ENCODE measurements around the gene GNG12. TPM values are rescaled to one million over a fixed set of nuclear protein-coding genes. Genes with fewer than 3 reads are reported as not detected.

GNG12 gene
- total RNA-seq, 1 experiment from 2014 or later = 102 TPM

DNA sequence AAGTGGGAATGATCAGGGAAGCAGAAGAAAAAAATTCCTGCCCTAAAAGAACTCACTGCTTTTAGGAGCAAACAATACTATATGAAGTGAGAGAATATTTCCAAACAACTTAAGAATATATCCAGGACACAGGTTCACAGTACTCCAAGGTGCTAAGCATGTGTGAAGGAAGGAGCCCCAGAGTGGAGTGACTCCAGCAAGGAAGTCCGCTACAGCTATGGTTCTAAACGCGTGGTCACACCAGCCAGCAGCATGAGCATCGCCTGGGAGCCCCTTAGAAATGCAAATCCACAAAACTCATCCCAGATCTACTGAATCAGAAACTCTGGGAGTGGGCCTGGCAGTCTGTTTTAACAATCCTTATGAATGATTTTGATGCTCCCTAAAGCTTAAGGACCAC is 112.2 kb downstream of the GNG12 start:
- no peak for DNase-seq
- Histone ChIP-seq H3K4me2 (no peak overlapping the region), H3K36me3 (ENCODE audit: low read depth) (no peaks in the 10 kb centered on the region), H3K27ac (no peak overlapping the region), H3F3A (ENCODE audit: insufficient read depth, low read depth) (peaks cover 7% of the 10 kb centered on the region; the same call in 1 of the 2 replicates), H3K27me3 (ENCODE audit: insufficient read depth, low read depth) (no peaks in the 10 kb centered on the region), H3K4me1 (replicated peaks; ENCODE audit: insufficient read depth) (peaks cover 42% of the 10 kb centered on the region), H3K9me2 (ENCODE audit: insufficient read depth) (no peaks in the 10 kb centered on the region), H3K9me3 (ENCODE audit: insufficient read depth, low read depth) (no peaks in the 10 kb centered on the region), H2AFZ (no peak overlapping the region), H4K20me1 (ENCODE audit: insufficient read depth) (no peaks in the 10 kb centered on the region), H3K79me2 (ENCODE audit: low read depth) (no peaks in the 10 kb centered on the region), H3K4me3 (no peak overlapping the region)
- no peak for TF ChIP-seq EZH2 (IDR thresholded peaks at IDR 0.05; ENCODE audit: low read depth)
- TF ChIP-seq, protein P1, sequence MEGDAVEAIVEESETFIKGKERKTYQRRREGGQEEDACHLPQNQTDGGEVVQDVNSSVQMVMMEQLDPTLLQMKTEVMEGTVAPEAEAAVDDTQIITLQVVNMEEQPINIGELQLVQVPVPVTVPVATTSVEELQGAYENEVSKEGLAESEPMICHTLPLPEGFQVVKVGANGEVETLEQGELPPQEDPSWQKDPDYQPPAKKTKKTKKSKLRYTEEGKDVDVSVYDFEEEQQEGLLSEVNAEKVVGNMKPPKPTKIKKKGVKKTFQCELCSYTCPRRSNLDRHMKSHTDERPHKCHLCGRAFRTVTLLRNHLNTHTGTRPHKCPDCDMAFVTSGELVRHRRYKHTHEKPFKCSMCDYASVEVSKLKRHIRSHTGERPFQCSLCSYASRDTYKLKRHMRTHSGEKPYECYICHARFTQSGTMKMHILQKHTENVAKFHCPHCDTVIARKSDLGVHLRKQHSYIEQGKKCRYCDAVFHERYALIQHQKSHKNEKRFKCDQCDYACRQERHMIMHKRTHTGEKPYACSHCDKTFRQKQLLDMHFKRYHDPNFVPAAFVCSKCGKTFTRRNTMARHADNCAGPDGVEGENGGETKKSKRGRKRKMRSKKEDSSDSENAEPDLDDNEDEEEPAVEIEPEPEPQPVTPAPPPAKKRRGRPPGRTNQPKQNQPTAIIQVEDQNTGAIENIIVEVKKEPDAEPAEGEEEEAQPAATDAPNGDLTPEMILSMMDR (conservative IDR thresholded peaks at IDR 0.05) = no peak
- POLR2A ChIA-PET (ENCODE audit: unreplicated experiment) = no interaction called here
- BruUV-seq (replicated peaks) = no TSS peak
- CTCF ChIA-PET = interaction anchor here (1.2 kb wide), 1 partner anchor 186 kb away, joined by 3 read pairs; no protein-coding TSS in a partner anchor
- intact Hi-C loops (cut with micrococcal nuclease; ENCODE audit: unreplicated experiment) = no loop called here

DNA sequence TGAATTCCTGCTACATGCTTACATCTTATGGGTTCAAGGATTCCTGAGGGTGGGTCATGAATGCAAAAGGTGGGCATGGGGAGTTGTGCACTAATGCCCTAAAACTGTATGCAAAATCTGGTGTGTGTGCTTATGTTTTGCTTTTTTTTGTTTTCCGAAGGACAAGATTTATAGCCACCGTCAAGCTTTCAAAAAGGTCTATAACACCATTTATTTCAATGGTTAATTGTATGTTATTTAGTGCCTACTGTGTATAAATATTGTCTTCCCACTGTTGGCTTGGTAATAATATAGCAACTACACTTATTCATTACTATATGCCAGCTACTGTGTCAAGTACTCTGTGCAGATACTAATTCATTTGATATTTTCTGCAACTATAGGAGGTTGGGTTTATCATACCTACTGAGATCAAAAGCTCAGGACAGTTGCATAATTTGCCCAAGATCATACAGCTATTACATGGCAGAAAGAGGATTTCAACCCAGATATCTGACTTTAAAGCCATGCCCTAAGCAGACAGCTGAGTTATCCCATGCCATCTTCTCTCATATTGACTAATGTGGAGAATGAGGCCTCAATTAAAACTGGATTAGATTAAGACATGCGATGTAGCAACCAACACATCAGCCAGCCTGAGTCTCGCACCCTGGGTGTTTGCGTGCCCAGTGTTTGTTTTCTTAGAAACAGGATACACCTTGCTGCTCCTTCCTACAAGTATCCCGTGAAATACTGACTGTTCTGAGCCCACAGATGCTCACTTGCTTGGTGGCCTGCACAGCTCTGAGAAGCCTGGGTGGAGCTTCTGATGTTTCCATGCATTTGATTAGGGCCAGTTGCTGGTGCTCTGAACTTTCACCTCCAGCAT is 113.7 kb downstream of the GNG12 start:
- Histone ChIP-seq H4K20me1 (ENCODE audit: insufficient read depth) (no peaks in the 10 kb centered on the region), H3K4me1 (replicated peaks; ENCODE audit: insufficient read depth) (peaks cover 38% of the 10 kb centered on the region)

DNA sequence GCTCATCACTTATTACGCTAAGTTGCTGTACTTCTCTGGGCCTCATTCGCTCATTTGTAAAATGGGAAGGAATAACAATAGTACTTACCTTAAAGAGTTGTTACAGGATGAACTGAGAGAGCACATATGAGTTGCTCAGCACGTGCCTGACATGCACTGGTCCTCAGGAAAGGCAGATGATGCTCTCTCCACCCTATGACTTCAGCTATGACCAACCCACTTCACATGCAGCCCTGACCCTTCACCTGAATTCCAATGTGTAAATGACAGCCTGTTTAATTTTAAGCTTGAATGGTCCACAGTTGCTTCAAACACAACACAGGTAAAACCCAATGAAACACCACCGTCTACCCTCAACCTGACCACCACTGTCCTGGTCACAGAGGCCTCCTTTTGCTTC is 115.4 kb downstream of the GNG12 start:
- no peaks in the 10 kb centered on the region for H3K9me2 ChIP-seq (ENCODE audit: insufficient read depth)
- ChIA-PET CTCF (no interaction called here), POLR2A (ENCODE audit: unreplicated experiment) (interaction anchor here (0.6 kb wide), 1 partner anchor 17 kb away, joined by 3 read pairs; no protein-coding TSS in a partner anchor)
- peak in 1 of 2 experiments; percentile 59 for DNase-seq
- TF ChIP-seq, protein P1 (conservative IDR thresholded peaks at IDR 0.05) = no peak
- no peak for TF ChIP-seq EZH2 (IDR thresholded peaks at IDR 0.05; ENCODE audit: low read depth)
- H2AFZ ChIP-seq = no peak overlapping the region
- intact Hi-C loops (cut with micrococcal nuclease; ENCODE audit: unreplicated experiment) = no loop called here
- H3K4me2 ChIP-seq = peak overlapping the region; percentile 9; the same call in 1 of the 2 replicates
- H3K4me3 ChIP-seq = no peak overlapping the region
- H3F3A ChIP-seq (ENCODE audit: insufficient read depth, low read depth) = peaks cover 13% of the 10 kb centered on the region
- BruUV-seq (replicated peaks) = no TSS peak
- peaks cover 4% of the 10 kb centered on the region; the same call in 1 of the 2 replicates for H3K79me2 ChIP-seq (ENCODE audit: low read depth)
- H3K9me3 ChIP-seq (ENCODE audit: insufficient read depth, low read depth) = no peaks in the 10 kb centered on the region
- no peaks in the 10 kb centered on the region for H4K20me1 ChIP-seq (ENCODE audit: insufficient read depth)
- peaks cover 43% of the 10 kb centered on the region for H3K4me1 ChIP-seq (replicated peaks; ENCODE audit: insufficient read depth)
- no peaks in the 10 kb centered on the region for H3K27me3 ChIP-seq (ENCODE audit: insufficient read depth, low read depth)
- H3K27ac ChIP-seq = no peak overlapping the region
- H3K36me3 ChIP-seq (ENCODE audit: low read depth) = no peaks in the 10 kb centered on the region

More for the DNA sequence above, 113.7 kb downstream of the GNG12 start:
- Histone ChIP-seq H2AFZ (no peak overlapping the region), H3K79me2 (ENCODE audit: low read depth) (no peaks in the 10 kb centered on the region), H3K36me3 (ENCODE audit: low read depth) (no peaks in the 10 kb centered on the region), H3K9me2 (ENCODE audit: insufficient read depth) (no peaks in the 10 kb centered on the region), H3K27ac (no peak overlapping the region), H3K27me3 (ENCODE audit: insufficient read depth, low read depth) (no peaks in the 10 kb centered on the region), H3K9me3 (ENCODE audit: insufficient read depth, low read depth) (no peaks in the 10 kb centered on the region), H3K4me2 (no peak overlapping the region), H3K4me3 (no peak overlapping the region), H3F3A (ENCODE audit: insufficient read depth, low read depth) (peaks cover 7% of the 10 kb centered on the region; the same call in 1 of the 2 replicates)
- ChIA-PET CTCF (no interaction called here), POLR2A (ENCODE audit: unreplicated experiment) (no interaction called here)
- TF ChIP-seq, protein P1 (conservative IDR thresholded peaks at IDR 0.05) = no peak
- no peak for TF ChIP-seq EZH2 (IDR thresholded peaks at IDR 0.05; ENCODE audit: low read depth)
- BruUV-seq (replicated peaks) = no TSS peak
- no peak for DNase-seq
- intact Hi-C loops (cut with micrococcal nuclease; ENCODE audit: unreplicated experiment) = no loop called here

Measured in PC-9 (cell line).